Activated CD4-positive, alpha-beta T cell treated with anti-CD3 and anti-CD28 coated beads, Interleukin-2, amount 50 U/mL, for 1 hour (primary cell): ENCODE data around the gene NCKAP1.

Experiments
- DNase-seq: peaks from one replicate; pipeline ENCODE4 v3.0.0-alpha.2; 2020

NCKAP1 gene

GRCh38 chr2:182866461-182867406 is 171.5 kb downstream of the NCKAP1 start, which contains the start of gene FRZB:
FRZB (minus strand) TSS chr2:182866637; CDS start chr2:182866552, 85 bp downstream.
- no peak for DNase-seq

GRCh38 chr2:182866095-182866460 is 172.2 kb downstream of the NCKAP1 start:
- no peak for DNase-seq

GRCh38 chr2:182864949-182865570 is 173.2 kb downstream of the NCKAP1 start:
- DNase-seq, result no peak

- no peak for DNase-seq
Measured at GRCh38 chr2:182863642-182864041, 174.6 kb downstream of the NCKAP1 start.

GRCh38 chr2:182862091-182862490 is 176.2 kb downstream of the NCKAP1 start:
- DNase-seq, result no peak

- DNase-seq, result no peak
Measured at GRCh38 chr2:182860858-182861257, 177.4 kb downstream of the NCKAP1 start.
